ENCODE measurements around the gene TXNDC5.

DNA sequence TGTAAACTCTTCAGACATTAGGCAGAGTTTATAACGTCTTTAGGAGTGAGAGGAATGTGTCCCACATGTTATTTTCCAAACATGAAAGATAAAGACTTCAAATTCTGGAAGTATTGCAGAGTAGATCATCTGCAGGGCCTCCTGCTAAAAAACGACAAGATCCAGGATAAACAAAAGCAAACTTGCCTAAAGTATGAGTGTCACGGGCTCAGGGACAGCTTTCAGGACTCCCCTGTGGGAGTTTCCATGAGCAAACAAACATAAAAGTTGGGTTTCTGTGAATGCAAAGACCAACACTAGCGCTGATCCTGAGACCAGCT lies 76.9 kb downstream of the TXNDC5 start:
- TF ChIP-seq, protein P1, sequence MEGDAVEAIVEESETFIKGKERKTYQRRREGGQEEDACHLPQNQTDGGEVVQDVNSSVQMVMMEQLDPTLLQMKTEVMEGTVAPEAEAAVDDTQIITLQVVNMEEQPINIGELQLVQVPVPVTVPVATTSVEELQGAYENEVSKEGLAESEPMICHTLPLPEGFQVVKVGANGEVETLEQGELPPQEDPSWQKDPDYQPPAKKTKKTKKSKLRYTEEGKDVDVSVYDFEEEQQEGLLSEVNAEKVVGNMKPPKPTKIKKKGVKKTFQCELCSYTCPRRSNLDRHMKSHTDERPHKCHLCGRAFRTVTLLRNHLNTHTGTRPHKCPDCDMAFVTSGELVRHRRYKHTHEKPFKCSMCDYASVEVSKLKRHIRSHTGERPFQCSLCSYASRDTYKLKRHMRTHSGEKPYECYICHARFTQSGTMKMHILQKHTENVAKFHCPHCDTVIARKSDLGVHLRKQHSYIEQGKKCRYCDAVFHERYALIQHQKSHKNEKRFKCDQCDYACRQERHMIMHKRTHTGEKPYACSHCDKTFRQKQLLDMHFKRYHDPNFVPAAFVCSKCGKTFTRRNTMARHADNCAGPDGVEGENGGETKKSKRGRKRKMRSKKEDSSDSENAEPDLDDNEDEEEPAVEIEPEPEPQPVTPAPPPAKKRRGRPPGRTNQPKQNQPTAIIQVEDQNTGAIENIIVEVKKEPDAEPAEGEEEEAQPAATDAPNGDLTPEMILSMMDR (IDR thresholded peaks at IDR 0.05; ENCODE audit: insufficient read depth, low read depth, low read length), result no peak
- no peak for TF ChIP-seq EZH2 (IDR thresholded peaks at IDR 0.05; ENCODE audit: insufficient read depth, low read length)
